NCI-H345 treated with DMSO at 0.1 percent for 48 hours (cell line): ENCODE results near the gene ODC1.
"Not testable (repeated sequence)": the region's sequence is repeated elsewhere in the genome, so short reads cannot be mapped to it uniquely, and the experiment has no call there.

ENCODE experiments used
- DNase-seq: peaks from one replicate; lab custom pipeline; 2025; ENCODE audit not compliant: unreplicated experiment; lab: John Stamatoyannopoulos, UW

The ODC1 gene

GRCh38 chr2:10478916-10479315 is 30.8 kb upstream of the ODC1 start:
- DNase-seq = no peak

- DNase-seq = no peak
These were observed 30.1 kb upstream of the ODC1 start for GRCh38 chr2:10478298-10478625.

DNA sequence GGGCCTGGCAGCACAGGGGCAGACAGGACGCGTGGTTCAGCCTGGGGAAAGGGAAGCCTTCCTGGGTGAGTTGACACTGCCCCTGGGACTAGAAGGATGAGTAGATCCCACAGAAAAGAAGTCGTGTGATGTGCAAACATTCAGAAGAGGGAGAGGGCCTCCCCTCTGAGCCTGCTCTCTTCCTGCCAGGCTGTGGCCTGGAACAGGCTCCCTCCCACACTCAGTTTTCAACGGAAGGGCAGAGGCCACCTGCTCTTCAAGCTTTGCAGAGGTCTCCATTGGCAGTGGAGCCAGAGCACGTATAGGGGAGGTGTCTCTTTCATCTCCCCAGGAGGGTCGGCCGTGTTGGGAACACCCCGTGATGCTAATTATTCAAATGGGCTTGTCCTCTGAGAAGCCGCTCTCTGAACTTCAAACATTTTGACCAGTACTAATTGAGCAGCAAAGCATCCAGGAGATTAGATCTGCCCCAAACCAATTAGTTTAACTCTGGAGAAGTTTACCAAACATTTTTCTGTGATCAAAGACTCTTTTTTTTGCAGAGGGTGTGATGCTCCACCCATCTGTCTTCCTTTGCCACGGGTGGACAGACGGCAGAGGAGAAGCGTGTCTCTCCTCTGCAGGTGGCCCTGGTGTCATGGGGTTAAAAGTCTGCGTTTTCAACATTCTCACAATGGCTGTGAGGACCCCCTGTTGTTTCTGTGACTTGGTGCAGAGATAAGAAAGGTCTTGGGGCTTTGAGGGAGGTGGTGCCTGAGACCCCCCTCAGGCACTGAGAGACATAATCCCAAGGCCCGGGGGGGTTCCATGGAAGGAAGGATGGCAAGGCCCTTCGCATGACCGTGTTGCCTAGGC is 29.5 kb upstream of the ODC1 start:
- DNase-seq = no peak

DNA sequence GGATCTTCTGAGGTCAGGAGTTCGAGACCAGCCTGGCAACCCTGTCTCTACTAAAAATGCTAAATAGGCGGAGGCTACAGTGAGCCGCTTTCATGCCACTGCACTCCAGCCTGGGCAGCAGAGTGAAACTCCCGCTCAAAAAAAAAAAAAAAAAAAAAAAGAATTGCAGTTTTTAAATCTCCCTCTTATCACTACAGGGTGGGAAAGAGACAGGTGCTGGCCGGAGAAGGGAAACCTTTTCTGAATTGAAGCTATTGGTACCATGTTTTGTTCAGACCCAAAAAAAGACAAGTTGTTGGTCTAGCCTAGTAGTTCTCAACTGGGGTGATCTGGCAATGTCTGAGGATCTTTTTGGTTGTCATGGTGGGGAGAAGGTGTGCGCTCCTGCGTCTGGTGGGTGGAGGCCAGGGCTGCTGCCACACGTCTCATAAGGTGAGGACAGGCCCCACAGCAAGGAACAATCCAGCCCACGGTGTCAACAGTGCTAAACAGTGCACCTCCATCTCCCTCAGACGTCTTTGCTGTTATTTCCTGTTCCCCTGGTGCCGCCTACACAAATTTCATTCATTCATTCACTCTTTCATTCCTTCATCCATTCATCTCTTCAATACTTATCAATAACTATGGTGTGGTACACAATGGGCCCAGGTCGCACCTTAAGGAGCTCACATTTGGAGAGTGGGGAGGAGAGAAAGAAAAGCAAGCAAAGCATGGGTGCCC is 28.8 kb upstream of the ODC1 start:
- DNase-seq = no peak

- DNase-seq = no peak
These were observed 27.9 kb upstream of the ODC1 start for GRCh38 chr2:10475811-10476660.

- no peak for DNase-seq
These were observed 27.1 kb upstream of the ODC1 start for GRCh38 chr2:10475221-10475722.

DNA sequence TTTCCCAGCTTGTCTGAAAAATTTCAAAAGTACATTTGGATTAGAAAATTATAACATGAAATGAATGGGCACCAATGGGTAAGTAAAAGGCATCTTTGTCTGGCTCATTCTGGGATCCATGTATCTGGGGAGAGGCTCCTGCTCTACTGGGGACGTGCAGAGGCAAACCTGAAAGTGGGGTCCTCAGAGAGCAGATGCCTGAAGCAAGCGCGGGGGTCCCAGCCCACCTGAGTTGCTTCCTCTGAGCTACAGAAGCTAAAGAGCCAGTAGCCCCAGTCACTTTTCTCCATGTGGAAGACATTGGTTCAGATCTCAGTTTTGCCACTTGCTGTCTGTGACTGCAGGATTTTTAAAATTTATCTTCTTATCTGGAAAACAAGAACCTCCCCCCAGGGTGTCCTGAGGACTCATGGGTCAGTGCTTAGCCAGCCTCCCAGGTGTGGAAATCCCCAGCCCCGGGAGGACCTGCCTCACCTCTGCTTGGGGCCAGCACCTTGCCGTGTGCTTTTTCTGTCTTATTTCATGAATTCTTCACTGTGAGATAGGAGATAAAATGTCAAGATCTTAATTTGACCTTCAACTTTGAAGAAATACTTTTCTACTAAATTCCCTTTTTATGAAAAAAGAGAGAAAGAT is 25.1 kb upstream of the ODC1 start:
- no peak for DNase-seq

DNA sequence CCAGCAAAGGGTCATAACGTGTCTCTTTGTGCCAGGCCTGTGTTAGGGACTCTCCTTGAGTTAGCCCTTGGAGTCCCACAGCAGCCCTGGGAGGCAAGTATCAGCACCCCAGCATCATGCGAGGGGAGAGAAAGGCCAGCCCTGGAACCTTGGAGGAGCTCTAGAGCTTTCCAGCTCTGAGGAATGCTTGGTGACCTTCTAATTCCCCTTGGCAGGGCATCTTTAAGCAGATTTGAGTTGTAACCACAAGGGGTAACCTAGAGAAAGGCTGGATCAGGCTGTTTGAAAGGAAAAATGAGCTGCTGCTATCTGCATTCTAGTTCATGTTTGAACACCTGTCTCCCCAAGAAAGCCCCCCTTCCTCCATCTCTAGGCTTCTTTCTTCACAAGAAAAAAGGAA is 23.8 kb upstream of the ODC1 start:
- no peak for DNase-seq

DNA sequence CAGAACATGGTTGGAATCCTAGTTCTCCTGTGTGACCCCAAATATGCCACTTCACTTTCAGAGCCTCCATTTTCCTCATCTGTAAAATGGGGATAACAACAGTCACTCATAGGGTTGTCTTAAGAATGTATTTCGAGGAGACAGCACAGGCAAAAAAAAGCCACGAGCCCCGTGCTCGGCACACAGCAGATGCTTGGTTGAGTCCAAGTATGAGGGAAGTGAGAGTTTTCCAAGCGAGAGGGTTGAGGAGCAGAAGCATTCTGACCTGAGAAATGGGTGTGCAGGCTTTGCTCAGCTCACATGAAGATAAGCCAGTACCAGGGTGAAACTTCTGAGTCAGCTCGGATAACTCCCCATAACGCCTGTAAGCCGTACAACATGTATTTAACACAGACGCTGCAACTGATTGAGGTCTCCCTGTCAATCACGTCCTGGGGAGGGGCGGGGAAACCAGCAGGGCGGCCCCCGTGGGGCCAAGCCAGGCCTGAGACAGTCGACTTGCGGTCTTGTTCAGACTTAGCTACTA is 23.0 kb upstream of the ODC1 start:
- DNase-seq = no peak

DNA sequence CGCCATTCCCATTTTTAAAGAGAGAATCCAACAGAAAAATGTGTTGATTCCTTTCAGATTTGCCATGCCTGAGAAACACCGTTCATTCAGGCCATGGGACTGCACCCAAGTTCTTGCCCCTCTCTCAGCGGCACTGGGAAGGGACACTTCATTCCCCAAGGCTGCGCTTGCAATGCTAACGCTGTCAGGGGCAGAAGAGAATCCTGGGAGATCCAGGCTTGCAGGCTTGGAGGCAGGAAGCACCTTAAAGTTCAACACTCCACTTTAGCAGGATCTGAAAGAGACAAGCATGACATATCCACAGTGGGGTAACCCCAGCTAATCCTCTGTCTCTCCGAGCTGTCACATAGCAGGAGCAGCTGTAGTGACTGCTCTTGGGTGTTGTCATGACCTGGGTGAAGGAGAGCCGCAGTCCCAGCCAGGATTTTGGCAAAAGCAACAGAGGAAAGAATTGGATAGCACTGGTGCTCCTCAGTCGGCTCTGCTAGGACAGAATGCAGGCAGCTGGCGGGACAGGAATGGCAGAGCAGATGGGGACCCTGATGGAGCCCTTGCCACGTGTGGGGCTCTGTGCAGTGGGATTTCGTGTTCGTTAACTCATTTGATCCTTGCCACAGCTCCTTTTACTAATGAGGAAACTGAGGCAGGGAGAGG is 22.0 kb upstream of the ODC1 start:
- no peak for DNase-seq

DNA sequence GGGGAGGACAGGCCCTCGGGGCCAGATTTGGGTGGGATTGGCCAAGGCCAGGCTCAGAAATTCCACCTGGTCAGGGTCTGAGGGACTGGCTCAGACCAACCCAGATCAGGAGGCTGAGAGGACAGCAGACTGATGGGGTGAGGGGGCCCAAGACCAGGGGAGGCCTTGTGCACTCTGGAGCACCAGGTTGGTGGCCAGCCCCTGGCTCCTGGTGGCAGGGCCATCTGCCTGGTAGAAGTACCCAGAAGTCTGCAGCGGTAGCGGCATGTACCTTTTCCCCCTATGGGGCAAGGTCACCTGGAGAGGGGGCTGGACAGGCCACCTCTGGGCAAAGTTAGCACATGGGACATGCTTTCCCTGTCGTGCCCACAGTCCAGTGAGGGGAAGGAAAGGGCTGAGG is 21.2 kb upstream of the ODC1 start:
- DNase-seq = no peak

DNA sequence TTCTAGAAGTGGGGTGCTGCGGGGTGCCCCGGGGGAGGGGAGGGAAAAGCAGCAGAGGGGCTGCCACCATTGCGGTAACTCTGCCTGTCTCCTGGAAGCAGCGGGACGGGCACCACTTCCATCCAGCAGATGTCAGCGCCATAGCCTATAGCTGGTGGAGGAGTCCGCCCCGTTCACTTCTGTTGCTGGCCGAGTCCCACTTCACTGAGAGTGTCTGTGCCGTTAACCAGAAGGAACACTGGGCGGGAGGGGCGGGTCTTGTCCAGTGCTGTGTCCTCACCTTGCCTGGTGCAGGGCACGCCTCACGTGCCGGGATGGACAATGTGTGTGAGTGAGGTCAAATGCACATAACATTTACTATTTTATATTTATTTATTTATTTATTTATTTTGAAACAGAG is 19.3 kb upstream of the ODC1 start:
- no peak for DNase-seq

DNA sequence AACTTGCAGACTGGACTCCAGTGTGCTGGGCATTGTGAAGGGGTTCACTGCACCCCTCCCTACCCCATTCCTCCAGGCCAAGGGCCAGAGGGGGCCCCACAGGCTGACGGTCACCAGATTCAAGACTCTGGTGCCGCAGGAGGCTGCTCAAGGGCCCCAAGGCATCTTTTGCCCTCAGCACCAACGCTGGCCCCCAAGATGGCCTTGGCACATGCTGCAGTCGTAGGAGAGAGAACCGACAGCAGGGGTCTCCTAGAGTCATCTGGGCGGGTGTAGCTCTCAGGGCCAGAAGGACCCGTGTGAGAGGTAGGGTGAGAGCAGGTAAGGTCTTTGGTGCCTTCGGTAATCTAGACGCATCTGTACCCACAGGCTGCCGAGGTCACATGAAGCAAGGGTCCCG is 18.7 kb upstream of the ODC1 start:
- DNase-seq = no peak

DNA sequence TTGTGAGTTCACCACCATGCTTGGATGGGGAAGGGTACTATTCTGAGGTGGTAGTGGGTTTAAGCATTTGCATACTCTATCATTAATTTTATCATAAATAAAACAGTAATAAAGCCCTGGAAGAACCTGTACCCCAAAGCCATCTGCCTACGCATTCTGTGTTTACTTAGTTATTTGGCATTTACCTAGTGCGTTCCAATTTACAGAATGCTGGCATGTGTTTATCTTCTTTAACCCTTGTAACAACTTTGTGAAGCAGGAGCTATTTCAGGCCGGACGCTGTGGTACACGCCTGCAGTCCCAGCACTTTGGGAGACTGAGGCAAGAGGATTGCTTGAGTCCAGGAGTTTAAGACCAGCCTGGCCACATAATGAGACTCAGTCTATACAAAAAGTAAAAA is 17.8 kb upstream of the ODC1 start:
- no peak for DNase-seq

DNA sequence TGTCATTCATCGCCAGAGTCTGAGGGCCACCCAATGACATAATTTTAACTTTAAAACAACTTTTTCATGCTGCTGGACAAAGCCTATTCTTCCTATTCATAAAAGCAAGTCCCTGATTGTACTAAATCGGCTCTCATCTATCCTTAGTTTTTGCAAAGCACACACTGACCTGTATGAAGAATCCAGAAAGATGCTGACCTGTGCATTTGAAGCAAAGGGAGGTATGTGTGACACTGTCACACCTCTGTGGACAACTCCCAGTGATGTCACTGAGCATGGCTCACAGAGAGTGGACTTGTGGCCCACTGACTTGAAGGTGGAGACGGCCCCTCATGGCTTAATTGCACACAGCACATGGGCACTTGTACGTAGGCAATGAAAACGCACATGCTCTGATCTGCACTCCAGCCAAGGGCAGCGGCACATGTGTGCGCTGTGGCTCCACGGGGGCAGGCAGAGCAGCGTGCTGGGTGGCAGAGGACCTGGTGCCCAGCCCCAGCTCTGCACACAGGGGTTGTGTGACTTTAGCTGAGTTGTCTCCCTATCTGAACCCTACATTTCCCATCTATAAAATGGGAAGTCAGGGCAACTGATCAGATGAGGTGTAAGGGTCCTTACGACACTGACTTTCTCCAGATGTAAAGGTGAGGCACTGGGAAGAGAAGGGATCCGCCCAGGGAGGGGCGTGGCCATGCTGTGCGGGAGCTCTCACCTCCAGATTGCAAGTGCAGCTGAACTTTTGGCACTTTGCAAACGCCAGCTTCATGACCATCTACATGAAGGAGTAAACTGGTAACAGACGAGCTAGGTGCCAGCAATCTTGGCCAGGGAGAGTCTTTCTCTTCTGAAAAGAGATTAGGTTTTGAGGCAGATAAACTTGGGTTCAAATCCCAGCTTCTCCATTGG is 14.3 kb upstream of the ODC1 start:
- DNase-seq = no peak

DNA sequence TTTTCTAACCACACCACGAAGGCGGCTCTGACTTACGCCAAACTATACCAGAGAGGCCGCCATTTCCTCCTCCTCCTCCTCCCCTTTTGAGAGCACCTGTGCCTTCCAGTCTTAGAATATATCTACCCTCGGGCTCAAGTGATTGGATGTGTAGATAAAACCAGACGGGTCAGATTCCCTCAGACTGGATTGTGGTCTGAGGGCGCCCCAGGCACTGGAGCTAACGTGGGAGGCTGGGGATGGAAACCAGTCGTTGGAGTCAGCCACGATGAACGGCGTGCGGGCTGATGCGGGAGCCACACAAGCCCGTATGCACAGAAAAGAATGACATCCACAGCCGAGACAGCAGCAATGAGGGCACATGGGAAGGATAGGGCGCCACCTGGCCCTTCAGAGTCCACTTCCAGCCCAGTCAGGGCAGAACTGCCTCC is 12.3 kb upstream of the ODC1 start:
- no peak for DNase-seq

- DNase-seq = no peak
These were observed 9.9 kb upstream of the ODC1 start for GRCh38 chr2:10457846-10458598.

DNA sequence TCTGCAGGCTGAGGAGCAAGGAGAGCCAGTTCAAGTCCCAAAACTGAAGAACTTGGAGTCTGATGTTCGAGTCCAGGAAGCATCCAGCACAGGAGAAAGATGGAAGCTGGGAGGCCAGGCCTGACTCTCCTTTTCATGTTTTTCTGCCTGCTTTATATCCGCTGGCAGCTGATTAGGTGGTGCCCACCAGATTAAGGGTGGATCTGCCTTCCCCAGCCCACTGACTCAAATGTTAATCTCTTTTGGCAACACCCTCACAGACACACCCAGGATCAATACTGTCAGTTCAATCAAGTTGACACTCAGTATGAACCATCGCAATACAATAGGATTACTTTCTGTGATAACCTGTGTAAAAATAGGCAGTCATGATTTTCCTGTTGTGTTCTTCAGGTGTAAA is 9.1 kb upstream of the ODC1 start:
- DNase-seq = not testable (repeated sequence)

DNA sequence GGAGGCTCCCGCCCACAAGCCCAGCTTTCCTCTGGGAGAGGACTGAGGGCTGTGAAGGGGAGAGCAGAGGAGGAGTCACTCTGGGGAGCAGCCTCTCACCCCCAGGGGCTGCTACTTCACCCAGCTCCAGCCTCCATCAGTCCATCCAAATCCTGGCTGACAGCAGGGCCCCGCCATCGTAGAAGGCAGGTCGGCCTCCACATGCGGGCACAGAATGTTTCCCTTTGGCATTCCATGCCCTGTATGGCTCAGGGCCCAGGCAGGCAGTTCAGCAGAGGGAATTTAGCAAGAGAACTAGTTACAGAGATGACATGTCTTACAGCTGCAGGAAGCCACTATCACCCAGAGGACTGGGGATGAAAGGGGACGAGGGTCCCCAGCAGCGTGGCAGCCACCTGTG is 6.4 kb upstream of the ODC1 start:
- DNase-seq = no peak
